Left ventricle myocardium inferior (tissue), 1 donor: Measurements from ENCODE around the gene TCF12. TPM values are rescaled to one million over a fixed set of nuclear protein-coding genes. Genes with fewer than 3 reads are reported as not detected.

Source experiments
- DNase-seq: peaks from one replicate; pipeline ENCODE4 v3.0.0-alpha.2; 2020
- H3K27ac ChIP-seq: fragments of 200-600 bp; replicated peaks from 2 replicates; pipeline ENCODE4 v1.8.0; 2021
- H3K27me3 ChIP-seq: fragments of 200-600 bp; 2 replicates; pipeline ENCODE4 v1.8.0; 2021; ENCODE audit warnings: low read depth
- H3K36me3 ChIP-seq: fragments of 200-600 bp; 2 replicates; pipeline ENCODE4 v1.8.0; 2021
- H3K4me1 ChIP-seq: fragments of 200-600 bp; 2 replicates; pipeline ENCODE4 v1.8.0; 2021
- H3K4me3 ChIP-seq: fragments of 200-600 bp; 2 replicates; pipeline ENCODE4 v1.8.0; 2021; ENCODE audit warnings: mild to moderate bottlenecking, moderate library complexity
- H3K9me3 ChIP-seq: fragments of 200-600 bp; replicated peaks from 2 replicates; pipeline ENCODE4 v1.8.0; 2021
- CTCF ChIP-seq: fragments of 200-600 bp; IDR thresholded peaks from 2 replicates; pipeline ENCODE4 v1.8.0; 2021; ENCODE audit warnings: antibody characterized with exemption, mild to moderate bottlenecking, borderline replicate concordance
- intact Hi-C: fragments of 100-400 bp; cut with micrococcal nuclease; formaldehyde crosslinking; loops from one replicate; pipeline ENCODE4 v1.11.0; 2022
- total RNA-seq: library from RNA; stranded (reverse); fragmentation: NEBNext Ultra II Directional; extraction: Animal tissue kit (Norgen Biotek cat#: 25700); gene quantifications from one replicate; pipeline ENCODE4 v1.2.1, GENCODE V29; 2021
- donor health status: DM: no; HTN: yes; CAD: no; lungs with severe emphysema.

TCF12 gene
- total RNA-seq, 1 donor from 2014 or later: 52.1 TPM

GRCh38 chr15:57305009-57305408 lies 386.6 kb downstream of the TCF12 start:
- Histone ChIP-seq H3K27me3 (no peaks in the 10 kb centered on the region), H3K4me1 (peaks cover 17% of the 10 kb centered on the region), H3K27ac (no peak overlapping the region), H3K36me3 (no peaks in the 10 kb centered on the region), H3K9me3 (no peaks in the 10 kb centered on the region), H3K4me3 (no peak overlapping the region)
- no peak for DNase-seq
- no peak for TF ChIP-seq CTCF
- intact Hi-C loops: loop anchor here (5.0 kb wide), 1 partner anchor 808 kb away; no protein-coding TSS in a partner anchor

- intact Hi-C loops: loop anchor here (2.0 to 5.0 kb wide), 2 partner anchors 160 to 809 kb away; no protein-coding TSS in a partner anchor
- peak overlapping the region; percentile 11 for H3K27ac ChIP-seq
- H3K4me1 ChIP-seq: peaks cover 17% of the 10 kb centered on the region
- peak; percentile 94 for TF ChIP-seq CTCF
- H3K9me3 ChIP-seq: no peaks in the 10 kb centered on the region
- peak overlapping the region; percentile 70 for H3K4me3 ChIP-seq
- no peaks in the 10 kb centered on the region for H3K27me3 ChIP-seq
- DNase-seq: peak; percentile 89
- no peaks in the 10 kb centered on the region for H3K36me3 ChIP-seq
Observed at GRCh38 chr15:57306161-57306943, 387.9 kb downstream of the TCF12 start.

- Histone ChIP-seq H3K27ac (no peak overlapping the region), H3K4me3 (peak overlapping the region; percentile 70), H3K27me3 (no peaks in the 10 kb centered on the region), H3K9me3 (no peaks in the 10 kb centered on the region), H3K4me1 (peaks cover 18% of the 10 kb centered on the region), H3K36me3 (no peaks in the 10 kb centered on the region)
- no peak for DNase-seq
- intact Hi-C loops: loop anchor here (2.0 to 5.0 kb wide), 2 partner anchors 160 to 810 kb away; no protein-coding TSS in a partner anchor
- peak; percentile 38 for TF ChIP-seq CTCF
Observed at GRCh38 chr15:57306944-57307411, 388.5 kb downstream of the TCF12 start.

- DNase-seq: no peak
- H3K27me3 ChIP-seq: no peaks in the 10 kb centered on the region
- H3K4me1 ChIP-seq: peaks cover 24% of the 10 kb centered on the region
- no peak overlapping the region for H3K27ac ChIP-seq
- H3K36me3 ChIP-seq: no peaks in the 10 kb centered on the region
- TF ChIP-seq CTCF: no peak
- intact Hi-C loops: loop anchor here (2.0 to 5.0 kb wide), 2 partner anchors 161 to 810 kb away; no protein-coding TSS in a partner anchor
- H3K9me3 ChIP-seq: no peaks in the 10 kb centered on the region
- H3K4me3 ChIP-seq: no peak overlapping the region
Observed at GRCh38 chr15:57307527-57308169, 389.2 kb downstream of the TCF12 start.

GRCh38 chr15:57308170-57308545 lies 389.7 kb downstream of the TCF12 start:
- no peak for TF ChIP-seq CTCF
- Histone ChIP-seq H3K36me3 (no peaks in the 10 kb centered on the region), H3K27me3 (no peaks in the 10 kb centered on the region), H3K4me1 (peaks cover 29% of the 10 kb centered on the region), H3K9me3 (no peaks in the 10 kb centered on the region), H3K4me3 (no peak overlapping the region), H3K27ac (no peak overlapping the region)
- no peak for DNase-seq
- intact Hi-C loops: loop anchor here (5.0 kb wide), 1 partner anchor 811 kb away; no protein-coding TSS in a partner anchor
